Measurements from ENCODE around the gene YIPF4.
"Not testable (repeated sequence)": the region's sequence is repeated elsewhere in the genome, so short reads cannot be mapped to it uniquely, and the experiment has no call there.

Gene YIPF4

DNA sequence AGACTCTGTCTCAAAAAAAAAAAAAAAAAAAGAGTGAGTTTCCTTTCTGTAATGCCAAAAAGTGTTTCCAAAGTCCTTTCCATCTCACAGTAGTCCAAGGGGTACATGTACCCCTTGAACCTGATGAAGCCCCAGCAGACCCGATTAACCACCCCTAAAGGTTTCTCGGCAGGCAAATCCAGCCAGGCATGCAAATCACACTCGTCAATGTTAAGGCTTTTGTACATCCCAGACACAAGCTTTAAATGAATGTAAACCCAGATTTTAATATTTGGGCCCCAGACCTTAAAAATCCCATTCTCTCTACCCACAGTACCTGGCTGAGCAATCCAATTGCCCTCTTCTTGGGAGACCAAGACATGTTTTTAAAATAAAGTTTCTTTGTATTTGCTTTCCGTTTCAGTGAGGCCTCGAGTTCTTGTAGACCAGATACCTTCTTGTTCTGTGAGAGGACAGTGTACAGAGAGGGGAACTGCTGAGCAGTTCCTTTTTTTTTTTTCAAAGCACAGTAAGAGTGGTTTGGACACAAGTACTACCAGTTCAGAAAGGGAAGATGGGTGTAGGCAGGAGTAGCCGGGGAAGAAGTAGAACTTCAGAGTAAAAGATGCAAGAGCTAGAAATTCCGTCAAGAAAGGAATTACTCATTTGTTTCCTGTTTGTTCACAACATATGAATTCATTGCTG lies 13.1 kb upstream of the YIPF4 start, which contains the start of gene NLRC4:
TSS of gene NLRC4 (minus strand) at position 465 of the 684 bp plus-strand sequence. CDS start 8,111 bp downstream, outside the sequence.
- no peak for DNase-seq
- peaks cover 4% of the 10 kb centered on the region for H3K27me3 Mint-ChIP-seq
- H3K4me1 Mint-ChIP-seq = peaks cover 6% of the 10 kb centered on the region
- H3K4me3 Mint-ChIP-seq = no peak within 1 kb of the TSS
- H3K9me3 Mint-ChIP-seq = no peaks in the 10 kb centered on the region
- H3K27ac Mint-ChIP-seq = no peak within 1 kb of the TSS
- no peaks in the 10 kb centered on the region for H3K36me3 Mint-ChIP-seq
- CTCF ChIA-PET = interaction anchor here (0.8 kb wide), 1 partner anchor 11 kb away, joined by 4 read pairs; no protein-coding TSS in a partner anchor

DNA sequence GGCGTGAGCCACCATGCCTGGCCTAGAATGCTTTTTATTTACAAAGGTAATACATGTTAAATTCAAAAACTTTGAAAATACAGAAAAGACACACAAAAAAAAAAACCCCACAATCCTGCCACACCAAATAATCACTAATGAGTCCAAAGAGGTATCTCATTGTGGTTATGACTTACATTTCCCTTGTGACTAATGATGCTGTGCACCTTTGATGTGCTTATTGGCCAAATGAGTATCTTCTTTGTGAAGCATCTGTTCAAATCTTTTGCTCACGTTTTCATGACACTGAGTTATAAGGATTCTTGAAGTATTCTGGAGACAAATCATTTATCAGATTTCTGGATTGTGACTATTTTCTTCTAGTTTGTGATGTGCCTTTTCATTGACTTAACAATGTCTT lies 6.6 kb upstream of the YIPF4 start:
- no peak overlapping the region for H3K4me3 Mint-ChIP-seq
- no peak for DNase-seq
- peaks cover 16% of the 10 kb centered on the region for H3K27me3 Mint-ChIP-seq
- CTCF ChIA-PET = no interaction called here
- no peaks in the 10 kb centered on the region for H3K9me3 Mint-ChIP-seq
- no peaks in the 10 kb centered on the region for H3K36me3 Mint-ChIP-seq
- H3K4me1 Mint-ChIP-seq = no peaks in the 10 kb centered on the region
- no peak overlapping the region for H3K27ac Mint-ChIP-seq

DNA sequence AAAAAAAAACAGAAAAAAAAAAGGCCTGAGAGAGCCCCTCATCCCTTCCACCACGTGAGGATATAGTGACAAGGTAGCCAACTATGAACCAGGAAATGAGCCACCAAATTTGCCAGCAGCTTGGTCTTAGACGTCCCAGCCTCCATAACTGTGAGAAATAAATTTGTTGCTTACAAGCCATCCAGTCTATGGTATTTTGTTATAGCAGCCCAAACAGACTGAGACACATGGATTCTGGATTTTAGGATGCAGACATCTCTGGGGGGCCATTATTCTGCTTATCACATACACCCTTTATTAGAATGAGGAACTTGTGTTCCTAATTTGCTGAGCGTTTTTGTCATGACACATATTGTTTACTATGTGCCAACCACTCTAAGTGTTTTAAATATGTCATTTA lies 5.4 kb upstream of the YIPF4 start:
- Mint-ChIP-seq H3K27ac (no peak overlapping the region), H3K4me1 (peaks cover 7% of the 10 kb centered on the region), H3K4me3 (no peak overlapping the region), H3K27me3 (peaks cover 19% of the 10 kb centered on the region), H3K36me3 (peaks cover under 1% of the 10 kb centered on the region), H3K9me3 (no peaks in the 10 kb centered on the region)
- CTCF ChIA-PET = no interaction called here
- DNase-seq = no peak

DNA sequence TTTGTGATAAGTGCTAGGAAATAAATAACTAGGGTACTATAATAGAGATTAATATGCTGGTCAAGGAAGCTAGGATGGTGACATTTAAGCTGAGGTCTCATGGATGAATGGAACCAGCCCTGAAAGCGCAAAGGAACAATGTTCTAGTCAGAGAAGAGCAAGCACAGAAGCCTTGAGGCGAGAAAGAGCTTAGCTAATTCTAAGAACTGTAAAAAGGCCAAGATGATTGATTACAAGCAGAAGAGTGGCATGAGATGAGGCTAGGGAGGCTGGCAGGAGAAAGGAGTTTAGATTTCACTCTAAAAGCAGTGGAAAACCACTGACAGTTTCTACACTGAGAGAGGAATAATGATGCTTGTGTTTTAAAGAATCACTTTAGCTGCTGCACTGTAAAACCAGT lies 3.4 kb upstream of the YIPF4 start:
- Mint-ChIP-seq H3K9me3 (no peaks in the 10 kb centered on the region), H3K36me3 (peaks cover 4% of the 10 kb centered on the region), H3K27me3 (peaks cover 15% of the 10 kb centered on the region), H3K4me3 (no peak overlapping the region), H3K4me1 (peaks cover 20% of the 10 kb centered on the region), H3K27ac (no peak overlapping the region)
- CTCF ChIA-PET = no interaction called here
- no peak for DNase-seq

DNA sequence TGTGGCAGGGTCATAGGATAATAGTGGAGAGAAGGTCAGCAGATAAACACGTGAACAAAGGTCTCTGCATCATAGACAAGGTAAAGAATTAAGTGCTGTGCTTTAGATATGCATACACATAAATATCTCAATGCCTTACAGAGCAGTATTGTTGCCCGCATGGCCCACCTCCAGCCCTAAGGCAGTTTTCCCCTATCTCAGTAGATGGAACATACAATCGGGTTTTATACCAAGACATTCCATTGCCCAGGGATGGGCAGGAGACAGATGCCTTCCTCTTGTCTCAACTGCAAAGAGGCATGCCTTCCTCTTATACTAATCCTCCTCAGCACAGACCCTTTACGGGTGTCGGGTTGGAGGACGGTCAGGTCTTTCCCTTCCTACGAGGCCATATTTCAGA lies 1.9 kb upstream of the YIPF4 start:
- H3K27me3 Mint-ChIP-seq, H3K36me3 Mint-ChIP-seq, DNase-seq, CTCF ChIA-PET, H3K4me3 Mint-ChIP-seq, H3K27ac Mint-ChIP-seq, H3K9me3 Mint-ChIP-seq: not testable (repeated sequence)
- H3K4me1 Mint-ChIP-seq = peaks cover 27% of the 10 kb centered on the region

DNA sequence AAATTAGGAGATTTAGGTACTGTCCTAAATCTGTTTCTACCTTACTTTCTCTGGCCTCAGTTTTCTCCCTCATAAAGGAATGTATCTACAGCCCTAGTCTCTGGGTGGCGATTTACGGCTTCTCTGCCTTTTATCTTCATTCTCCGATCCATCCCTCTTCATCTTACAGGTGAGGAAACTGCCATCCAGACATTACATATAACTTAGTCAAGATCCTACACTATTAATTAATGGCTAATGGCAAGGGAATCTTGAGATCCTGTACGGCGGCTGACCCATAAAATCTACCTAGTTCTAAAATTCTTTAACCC lies 386 bp upstream of the YIPF4 start:
- peak overlapping the region; percentile 96 for H3K27ac Mint-ChIP-seq
- no peak for DNase-seq
- peaks cover 16% of the 10 kb centered on the region for H3K36me3 Mint-ChIP-seq
- no peaks in the 10 kb centered on the region for H3K9me3 Mint-ChIP-seq
- H3K4me3 Mint-ChIP-seq = peak overlapping the region; percentile 87
- peaks cover 30% of the 10 kb centered on the region for H3K4me1 Mint-ChIP-seq
- CTCF ChIA-PET = no interaction called here
- peaks cover 7% of the 10 kb centered on the region for H3K27me3 Mint-ChIP-seq

DNA sequence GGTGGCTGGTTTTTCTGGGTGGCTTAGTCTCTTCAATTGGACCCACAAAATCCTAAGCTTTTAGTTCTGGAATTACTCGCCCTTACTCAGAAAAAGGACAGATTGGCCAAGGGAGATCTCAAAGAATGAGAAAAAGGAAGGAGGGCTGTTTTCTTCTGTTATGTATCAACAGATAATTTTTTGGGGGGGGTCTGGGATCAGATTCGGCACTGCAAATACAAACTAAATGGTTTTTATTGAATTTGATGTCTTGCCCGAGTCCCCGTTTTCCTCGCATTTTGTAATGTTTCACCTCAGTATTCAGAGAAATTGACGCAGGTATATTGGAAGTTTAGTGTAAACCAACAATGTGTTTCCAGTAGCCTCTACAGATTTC lies 762 bp downstream of the YIPF4 start:
- DNase-seq = no peak

DNA sequence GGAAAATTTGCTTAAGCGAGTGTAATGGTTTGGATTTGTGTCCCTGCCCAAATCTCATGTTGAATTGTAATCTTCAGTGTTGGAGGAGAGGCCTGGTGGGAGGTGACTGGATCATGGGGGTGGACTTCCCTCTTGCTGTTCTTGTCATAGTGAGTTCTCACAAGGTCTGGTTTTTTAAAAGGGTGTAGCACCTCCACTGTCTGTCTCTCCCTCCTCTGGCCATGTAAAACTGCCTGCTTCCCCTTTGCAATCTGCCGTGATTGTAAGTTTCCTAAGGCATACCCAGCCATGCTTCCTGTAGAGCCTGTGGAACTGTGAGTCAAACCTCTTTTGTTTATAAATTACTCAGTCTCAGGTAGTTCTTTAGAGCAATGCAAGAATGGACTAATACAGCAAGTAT lies 6.6 kb downstream of the YIPF4 start:
- CTCF ChIA-PET = no interaction called here
- H3K4me3 Mint-ChIP-seq = no peak overlapping the region
- no peak for DNase-seq
- peak overlapping the region; percentile 39 for H3K27ac Mint-ChIP-seq
- H3K36me3 Mint-ChIP-seq = peaks cover 38% of the 10 kb centered on the region
- peaks cover 27% of the 10 kb centered on the region for H3K4me1 Mint-ChIP-seq
- no peaks in the 10 kb centered on the region for H3K27me3 Mint-ChIP-seq
- H3K9me3 Mint-ChIP-seq = no peaks in the 10 kb centered on the region

More for the DNA sequence above, 762 bp downstream of the YIPF4 start:
- Mint-ChIP-seq H3K27me3 (peaks cover 7% of the 10 kb centered on the region), H3K36me3 (peaks cover 24% of the 10 kb centered on the region), H3K4me3 (peak overlapping the region; percentile 87), H3K27ac (peak overlapping the region; percentile 96), H3K9me3 (no peaks in the 10 kb centered on the region), H3K4me1 (peaks cover 34% of the 10 kb centered on the region)
- CTCF ChIA-PET = no interaction called here

DNA sequence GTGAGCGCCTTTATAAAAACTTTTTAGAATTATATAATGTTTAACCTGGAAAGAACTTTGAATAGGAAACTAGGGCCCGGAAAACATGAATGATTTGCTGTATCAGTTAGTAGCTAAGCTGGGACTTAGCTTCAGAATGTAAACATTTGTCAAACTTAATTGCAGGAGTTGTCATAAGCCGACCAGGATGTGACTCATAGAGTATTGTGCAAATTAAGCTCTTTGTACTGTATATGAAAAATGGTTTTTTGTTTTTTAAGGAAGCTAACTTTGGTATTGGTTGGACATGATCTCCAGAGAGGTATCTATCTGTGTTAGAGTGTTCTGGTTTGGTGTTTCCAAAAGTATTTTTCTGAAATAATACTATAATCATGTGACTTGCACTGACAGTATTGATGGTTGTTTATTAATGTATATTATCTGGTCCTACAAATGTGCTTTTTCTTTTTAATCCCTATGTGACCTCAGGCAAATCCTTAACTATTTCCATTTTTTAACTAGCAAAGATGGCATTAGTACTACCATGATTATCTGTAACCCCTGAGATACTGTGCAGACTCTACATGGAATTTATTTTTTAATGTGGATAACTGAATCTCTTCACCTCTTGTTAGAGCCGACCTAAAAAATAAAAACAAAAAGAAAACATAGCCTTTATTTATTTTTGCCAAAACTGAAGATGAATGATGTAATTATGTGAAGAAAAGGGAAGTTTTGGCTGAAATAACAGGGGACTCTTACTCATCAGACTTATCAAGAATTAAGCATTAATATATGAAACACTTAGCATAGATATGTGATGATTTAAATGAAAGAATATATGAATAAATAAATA lies 11.7 kb downstream of the YIPF4 start:
- H3K27me3 Mint-ChIP-seq = no peaks in the 10 kb centered on the region
- CTCF ChIA-PET = interaction anchor here (0.8 kb wide), 1 partner anchor 10 kb away, joined by 3 read pairs; no protein-coding TSS in a partner anchor
- H3K4me1 Mint-ChIP-seq = peaks cover 16% of the 10 kb centered on the region
- no peak overlapping the region for H3K4me3 Mint-ChIP-seq
- H3K9me3 Mint-ChIP-seq = no peaks in the 10 kb centered on the region
- no peak for DNase-seq
- H3K27ac Mint-ChIP-seq = no peak overlapping the region
- peaks cover 31% of the 10 kb centered on the region for H3K36me3 Mint-ChIP-seq

DNA sequence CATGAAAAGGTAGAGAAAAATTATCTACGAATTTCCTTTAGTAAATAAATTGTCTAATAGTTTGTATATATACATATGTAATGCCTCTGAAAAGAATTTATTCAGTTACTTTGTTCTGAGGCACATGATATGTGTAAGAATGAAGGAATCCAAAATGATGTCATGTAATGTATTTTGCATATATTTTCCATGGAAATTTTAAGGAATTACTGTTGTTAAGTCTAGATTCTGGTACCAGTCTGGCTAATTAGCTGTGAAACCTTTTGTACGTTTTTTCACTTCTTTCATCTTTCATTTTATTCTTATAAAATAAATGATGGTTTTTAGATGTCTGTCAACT lies 12.3 kb downstream of the YIPF4 start:
- no peaks in the 10 kb centered on the region for H3K27me3 Mint-ChIP-seq

DNA sequence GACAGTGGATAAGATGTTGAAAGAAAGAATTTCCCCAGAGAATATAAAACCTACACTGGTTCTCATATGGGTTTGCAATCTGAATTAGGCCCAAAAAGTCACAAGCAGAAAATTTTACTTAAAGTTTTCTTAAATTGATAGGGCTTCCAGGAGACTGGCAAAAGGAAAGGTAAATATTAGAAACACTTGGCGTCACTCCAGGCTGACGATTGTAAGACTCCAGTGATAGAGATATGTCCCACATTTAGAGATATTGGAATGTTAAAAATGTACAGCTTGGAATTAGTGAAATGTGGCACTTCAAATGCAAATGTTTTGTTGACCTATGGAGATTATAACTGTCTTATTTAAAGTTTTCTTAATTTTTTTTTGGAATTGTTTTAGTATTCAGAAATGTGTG lies 14.0 kb downstream of the YIPF4 start:
- peaks cover 28% of the 10 kb centered on the region for H3K36me3 Mint-ChIP-seq

More for the DNA sequence above, 12.3 kb downstream of the YIPF4 start:
- DNase-seq = no peak
- Mint-ChIP-seq H3K4me3 (no peak overlapping the region), H3K9me3 (no peaks in the 10 kb centered on the region), H3K36me3 (peaks cover 26% of the 10 kb centered on the region), H3K27ac (no peak overlapping the region), H3K4me1 (peaks cover 10% of the 10 kb centered on the region)
- CTCF ChIA-PET = no interaction called here

DNA sequence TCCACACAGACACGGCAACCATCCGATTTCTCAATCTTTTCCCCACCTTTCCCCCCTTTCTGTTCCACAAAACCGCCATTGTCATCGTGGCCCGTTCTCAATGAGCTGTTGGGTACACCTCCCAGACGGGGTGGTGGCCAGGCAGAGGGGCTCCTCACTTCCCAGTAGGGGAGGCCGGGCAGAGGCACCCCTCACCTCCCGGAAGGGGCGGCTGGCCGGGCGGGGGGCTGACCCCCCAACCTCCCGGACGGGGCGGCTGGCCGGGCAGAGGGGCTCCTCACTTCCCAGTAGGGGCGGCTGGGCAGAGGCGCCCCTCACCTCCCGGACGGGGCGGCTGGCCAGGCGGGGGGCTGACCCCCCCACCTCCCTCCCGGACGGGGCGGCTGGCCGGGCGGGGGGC lies 15.8 kb downstream of the YIPF4 start:
- CTCF ChIA-PET, H3K27ac Mint-ChIP-seq, DNase-seq, H3K9me3 Mint-ChIP-seq, H3K27me3 Mint-ChIP-seq, H3K4me3 Mint-ChIP-seq: not testable (repeated sequence)
- H3K4me1 Mint-ChIP-seq = peaks cover 10% of the 10 kb centered on the region
- peaks cover 34% of the 10 kb centered on the region for H3K36me3 Mint-ChIP-seq

More for the DNA sequence above, 14.0 kb downstream of the YIPF4 start:
- CTCF ChIA-PET = no interaction called here
- H3K4me3 Mint-ChIP-seq = no peak overlapping the region
- H3K27ac Mint-ChIP-seq = no peak overlapping the region
- peaks cover 10% of the 10 kb centered on the region for H3K4me1 Mint-ChIP-seq
- H3K9me3 Mint-ChIP-seq = no peaks in the 10 kb centered on the region
- no peaks in the 10 kb centered on the region for H3K27me3 Mint-ChIP-seq
- no peak for DNase-seq

DNA sequence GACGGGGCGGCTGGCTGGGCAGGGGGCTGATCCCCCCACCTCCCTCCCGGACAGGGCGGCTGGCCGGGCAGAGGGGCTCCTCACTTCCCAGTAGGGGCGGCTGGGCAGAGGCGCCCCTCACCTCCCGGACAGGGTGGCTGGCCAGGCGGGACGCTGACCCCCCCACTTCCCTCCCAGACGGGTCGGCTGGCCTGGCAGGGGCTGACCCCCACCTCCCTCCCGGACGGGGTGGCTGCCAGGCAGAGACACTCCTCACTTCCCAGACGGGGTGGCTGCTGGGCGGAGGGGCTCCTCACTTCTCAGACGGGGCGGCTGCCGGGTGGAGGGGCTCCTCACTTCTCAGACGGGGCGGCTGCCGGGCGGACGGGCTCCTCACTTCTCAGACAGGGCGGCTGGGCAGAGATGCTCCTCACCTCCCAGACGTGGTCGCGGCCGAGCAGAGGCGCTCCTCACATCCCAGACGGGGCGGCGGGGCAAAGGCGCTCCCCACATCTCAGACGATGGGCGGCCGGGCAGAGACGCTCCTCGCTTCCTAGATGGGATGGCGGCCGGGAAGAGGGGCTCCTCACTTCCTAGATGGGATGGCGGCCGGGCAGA lies 16.4 kb downstream of the YIPF4 start:
- H3K4me3 Mint-ChIP-seq, H3K27me3 Mint-ChIP-seq: not testable (repeated sequence)

DNA sequence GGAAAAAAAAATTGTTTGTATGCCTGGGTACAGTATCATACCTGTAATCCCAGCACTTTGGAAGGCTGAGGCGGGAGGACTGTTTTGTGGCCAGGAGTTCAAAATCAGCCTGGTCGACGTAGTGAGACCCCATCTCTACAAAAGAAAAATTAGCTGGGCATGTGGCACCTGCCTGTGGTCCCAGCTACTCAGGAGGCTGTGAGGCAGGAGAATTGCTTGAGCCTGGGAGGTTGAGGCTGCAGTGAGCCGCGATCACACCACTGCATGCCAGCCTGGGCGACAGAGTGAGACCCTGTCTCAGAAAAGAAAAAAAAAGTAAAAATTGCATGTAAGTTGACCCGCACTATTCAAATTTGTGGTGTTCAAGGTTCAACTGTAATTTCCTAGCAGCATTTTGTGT lies 32.9 kb downstream of the YIPF4 start:
- H3K9me3 Mint-ChIP-seq = no peaks in the 10 kb centered on the region
- H3K4me3 Mint-ChIP-seq = no peak overlapping the region
- H3K4me1 Mint-ChIP-seq = no peaks in the 10 kb centered on the region
- no peak overlapping the region for H3K27ac Mint-ChIP-seq
- H3K36me3 Mint-ChIP-seq = peaks cover 10% of the 10 kb centered on the region
- H3K27me3 Mint-ChIP-seq = no peaks in the 10 kb centered on the region
- CTCF ChIA-PET = no interaction called here
- DNase-seq = no peak

More for the DNA sequence above, 16.4 kb downstream of the YIPF4 start:
- H3K4me1 Mint-ChIP-seq, H3K27ac Mint-ChIP-seq, H3K9me3 Mint-ChIP-seq, DNase-seq, CTCF ChIA-PET: not testable (repeated sequence)
- H3K36me3 Mint-ChIP-seq = peaks cover 36% of the 10 kb centered on the region

DNA sequence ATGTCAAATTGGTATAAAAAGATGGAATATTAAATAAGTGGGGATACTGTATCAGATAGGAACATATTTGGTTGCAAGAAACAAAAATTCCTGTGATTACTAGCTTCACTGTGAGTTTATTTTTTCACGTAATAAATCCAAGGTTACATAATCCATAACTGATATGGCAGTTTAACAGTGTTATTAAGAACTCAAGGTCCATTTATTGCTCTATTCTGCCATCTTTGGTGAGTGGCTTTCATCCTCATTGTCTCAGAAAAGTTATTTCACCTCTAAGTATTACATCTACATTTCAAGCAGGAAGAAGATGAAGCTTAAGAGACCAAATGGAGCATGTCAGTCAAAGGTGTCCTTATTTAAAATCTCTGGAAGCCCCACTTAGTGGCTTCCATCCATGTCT lies 37.2 kb downstream of the YIPF4 start:
- H3K9me3 Mint-ChIP-seq = no peaks in the 10 kb centered on the region
- no peaks in the 10 kb centered on the region for H3K27me3 Mint-ChIP-seq
- H3K36me3 Mint-ChIP-seq = peaks cover 2% of the 10 kb centered on the region
- H3K4me1 Mint-ChIP-seq = no peaks in the 10 kb centered on the region
- DNase-seq = no peak
- H3K4me3 Mint-ChIP-seq = no peak overlapping the region
- H3K27ac Mint-ChIP-seq = no peak overlapping the region
- CTCF ChIA-PET = no interaction called here

All from activated naive CD4-positive, alpha-beta T cell treated with anti-CD3 and anti-CD28 coated beads, Interleukin-2, amount 10 ng/mL, durations not matched to agents 7 days and 5 days (primary cell).